Mammary epithelial cell (primary cell): ENCODE measurements around the gene ZBTB43.
"Not testable (repeated sequence)": the region's sequence is repeated elsewhere in the genome, so short reads cannot be mapped to it uniquely, and the experiment has no call there.

ENCODE experiments used
- CTCF ChIP-seq, 2 donors: IDR thresholded peaks in 1 of 2; conservative IDR thresholded peaks in 1 of 2; 2 replicates each; pipeline ENCODE4 v1.5.1; 2011 to 2012; ENCODE audit warnings: inconsistent platforms in 2 of 2, low read length in 2 of 2, mild to moderate bottlenecking in 2 of 2, control low read depth in 1 of 2, low read depth in 1 of 2; ENCODE audit not compliant: insufficient read depth in 1 of 2; ENCODE audit errors: extremely low read depth in 1 of 2
- EZH2 ChIP-seq: IDR thresholded peaks from 2 replicates; pipeline ENCODE4 v1.6.1; 2012; ENCODE audit warnings: low read length, inconsistent platforms, borderline replicate concordance

- TF ChIP-seq CTCF (conservative IDR thresholded peaks at IDR 0.05 in 1 of 2, IDR thresholded peaks at IDR 0.05 in 1 of 2; ENCODE audit: extremely low read depth in 1 of 2, insufficient read depth in 1 of 2, low read depth in 1 of 2, low read length in 2 of 2); EZH2: not testable (repeated sequence)
Measured at GRCh38 chr9:126817615-126818014, 12.8 kb downstream of the ZBTB43 start.
